H9 (cell line): Measurements from ENCODE around the gene ACTR2. TPM values are rescaled to one million over a fixed set of nuclear protein-coding genes. Genes with fewer than 3 reads are reported as not detected.

Experiments used
- DNase-seq: peaks from one replicate; pipeline ENCODE4 v3.0.0-alpha.2; 2017
- H2AFZ ChIP-seq: one replicate; pipeline ENCODE4 v1.6.1; 2013; ENCODE audit warnings: mild to moderate bottlenecking, low read length, control low read depth, moderate library complexity
- H2AK5ac ChIP-seq: 2 replicates; pipeline ENCODE4 v1.6.1; 2013; ENCODE audit warnings: low read length, control low read depth, mixed read lengths; ENCODE audit not compliant: insufficient read length
- H2BK120ac ChIP-seq: one replicate; pipeline ENCODE4 v1.6.1; 2013; ENCODE audit warnings: low read depth, mild to moderate bottlenecking, low read length, control low read depth, inconsistent platforms; ENCODE audit not compliant: poor library complexity, severe bottlenecking
- H2BK12ac ChIP-seq: 2 replicates; pipeline ENCODE4 v1.6.1; 2013; ENCODE audit warnings: low read length, control low read depth, mixed read lengths, low read depth; ENCODE audit not compliant: insufficient read length
- H2BK15ac ChIP-seq: 2 replicates; pipeline ENCODE4 v1.6.1; 2013; ENCODE audit warnings: low read depth, low read length, control low read depth
- H2BK20ac ChIP-seq: one replicate; pipeline ENCODE4 v1.6.1; 2013; ENCODE audit warnings: low read depth, mild to moderate bottlenecking, low read length, control low read depth, inconsistent platforms; ENCODE audit not compliant: poor library complexity, severe bottlenecking
- H2BK5ac ChIP-seq: 2 replicates; pipeline ENCODE4 v1.6.1; 2013; ENCODE audit warnings: low read length, control low read depth, mixed read lengths; ENCODE audit not compliant: insufficient read length
- H3K14ac ChIP-seq: 2 replicates; pipeline ENCODE4 v1.6.1; 2013; ENCODE audit warnings: low read length, control low read depth; ENCODE audit not compliant: insufficient read depth
- H3K18ac ChIP-seq: 2 replicates; pipeline ENCODE4 v1.6.1; 2013; ENCODE audit warnings: low read depth, mild to moderate bottlenecking, mixed read lengths, low read length, control low read depth; ENCODE audit not compliant: insufficient read length
- H3K23ac ChIP-seq: 2 replicates; pipeline ENCODE4 v1.6.1; 2013; ENCODE audit warnings: low read length, control low read depth, mixed read lengths, low read depth; ENCODE audit not compliant: insufficient read length
- H3K23me2 ChIP-seq: 2 replicates; pipeline ENCODE4 v1.6.1; 2013; ENCODE audit warnings: low read depth, mild to moderate bottlenecking, mixed read lengths, low read length, control low read depth; ENCODE audit not compliant: insufficient read length, poor library complexity, severe bottlenecking
- H3K27ac ChIP-seq: 2 replicates; pipeline ENCODE4 v1.5.1; 2013; ENCODE audit warnings: low read length, control low read depth, mixed read lengths, low read depth; ENCODE audit not compliant: insufficient read length
- H3K27me3 ChIP-seq: 2 replicates; pipeline ENCODE4 v1.6.1; 2013; ENCODE audit warnings: low read length, control low read depth, inconsistent platforms; ENCODE audit not compliant: insufficient read depth
- H3K4ac ChIP-seq: 2 replicates; pipeline ENCODE4 v1.6.1; 2013; ENCODE audit warnings: low read depth, mild to moderate bottlenecking, control low read depth, inconsistent platforms, low read length, moderate library complexity
- H3K4me1 ChIP-seq: 2 replicates; pipeline ENCODE4 v1.6.1; 2013; ENCODE audit warnings: low read length, control low read depth, inconsistent platforms; ENCODE audit not compliant: insufficient read depth
- H3K4me2 ChIP-seq: 2 replicates; pipeline ENCODE4 v1.6.1; 2013; ENCODE audit warnings: low read length, control low read depth, mixed read lengths; ENCODE audit not compliant: insufficient read length, insufficient read depth
- H3K56ac ChIP-seq: 2 replicates; pipeline ENCODE4 v1.6.1; 2013; ENCODE audit warnings: low read depth, mild to moderate bottlenecking, mixed read lengths, low read length, control low read depth; ENCODE audit not compliant: insufficient read length
- H3K79me1 ChIP-seq: 2 replicates; pipeline ENCODE4 v1.6.1; 2013; ENCODE audit warnings: low read depth, mild to moderate bottlenecking, moderate library complexity, low read length, control low read depth, inconsistent platforms; ENCODE audit not compliant: insufficient read depth, poor library complexity, severe bottlenecking
- H3K79me2 ChIP-seq: 2 replicates; pipeline ENCODE4 v1.6.1; 2013; ENCODE audit warnings: low read length, control low read depth, inconsistent platforms; ENCODE audit not compliant: insufficient read depth
- H3K9ac ChIP-seq: 2 replicates; pipeline ENCODE4 v1.6.1; 2013; ENCODE audit warnings: low read length, control low read depth, mixed read lengths; ENCODE audit not compliant: insufficient read length; ENCODE audit errors: extremely low read depth
- H3K9me3 ChIP-seq: one replicate; pipeline ENCODE4 v1.6.1; 2013; ENCODE audit warnings: low read depth, low read length, inconsistent platforms; ENCODE audit not compliant: control insufficient read depth
- H3T11ph ChIP-seq: one replicate; pipeline ENCODE4 v1.6.1; 2013; ENCODE audit warnings: mild to moderate bottlenecking, low read length, control low read depth, inconsistent platforms
- H4K20me1 ChIP-seq: one replicate; pipeline ENCODE4 v1.6.1; 2013; ENCODE audit not compliant: control insufficient read depth, insufficient read length, insufficient read depth
- H4K5ac ChIP-seq: 2 replicates; pipeline ENCODE4 v1.6.1; 2013; ENCODE audit warnings: low read depth, mild to moderate bottlenecking, mixed read lengths, low read length, control low read depth; ENCODE audit not compliant: insufficient read length
- H4K8ac ChIP-seq: replicated peaks from 2 replicates; pipeline ENCODE4 v1.6.1; 2013; ENCODE audit warnings: low read length, control low read depth, mixed read lengths, low read depth; ENCODE audit not compliant: insufficient read length
- H4K91ac ChIP-seq: 2 replicates; pipeline ENCODE4 v1.6.1; 2013; ENCODE audit warnings: low read depth, mild to moderate bottlenecking, moderate library complexity, mixed read lengths, low read length, control low read depth; ENCODE audit not compliant: insufficient read length
- H3K27ac Mint-ChIP-seq, 3 experiments: 2 replicates in 2 of 3; 3 replicates in 1 of 3; pipeline ENCODE4 v1.8.0; 2020 to 2021; ENCODE audit warnings: mixed read lengths in 3 of 3, mild to moderate bottlenecking in 1 of 3, moderate library complexity in 1 of 3
- H3K27me3 Mint-ChIP-seq: 2 replicates; pipeline ENCODE4 v1.8.0; 2021; ENCODE audit warnings: low read depth, mild to moderate bottlenecking, moderate library complexity, mixed read lengths
- H3K36me3 Mint-ChIP-seq, 3 experiments: 2 replicates in 2 of 3; 3 replicates in 1 of 3; pipeline ENCODE4 v1.8.0; 2020 to 2021; ENCODE audit warnings: low read depth in 3 of 3, mixed read lengths in 3 of 3; ENCODE audit not compliant: insufficient read depth in 1 of 3
- H3K4me1 Mint-ChIP-seq, 2 experiments: 2 replicates each; pipeline ENCODE4 v1.8.0; 2020; ENCODE audit warnings: mixed read lengths in 2 of 2
- H3K4me3 Mint-ChIP-seq, 2 experiments: 2 replicates in 1 of 2; 3 replicates in 1 of 2; pipeline ENCODE4 v1.8.0; 2020 to 2021; ENCODE audit warnings: mild to moderate bottlenecking in 2 of 2, mixed read lengths in 2 of 2, moderate library complexity in 1 of 2
- H3K9me3 Mint-ChIP-seq, 2 experiments: 2 replicates in 1 of 2; 3 replicates in 1 of 2; pipeline ENCODE4 v1.8.0; 2020; ENCODE audit warnings: mild to moderate bottlenecking in 2 of 2, mixed read lengths in 2 of 2, moderate library complexity in 1 of 2
- CTCF ChIP-seq: fragments of 200-600 bp; sonication (generic); conservative IDR thresholded peaks from 3 replicates; pipeline ENCODE4 v1.8.0; 2021; ENCODE audit warnings: antibody characterized with exemption, mild to moderate bottlenecking
- WGBS: extraction: QIAGEN DNeasy Blood & Tissue Kit; methylation state at CpG from one replicate; pipeline ENCODE4 v1.1.7; 2013; ENCODE audit warnings: missing lambda C conversion rate, low lambda C conversion rate, mixed read lengths; ENCODE audit not compliant: insufficient read length; ENCODE audit errors: extremely low coverage; 5-methylcytosine and 5-hydroxymethylcytosine counted together
- total RNA-seq: library from RNA; stranded (reverse); gene quantifications from 2 replicates; pipeline ENCODE4 v1.2.1, GENCODE V29; 2021

The ACTR2 gene
- total RNA-seq, 1 experiment from 2014 or later = 176 TPM

- peaks cover 13 to 14% of the 10 kb centered on the region in 2 experiments for H3K4me1 Mint-ChIP-seq
- Histone ChIP-seq H3K4me2 (no peak overlapping the region), H3K27ac (no peak overlapping the region), H2AK5ac (no peak overlapping the region), H3T11ph (no peak overlapping the region), H2BK5ac (no peak overlapping the region), H3K9me3 (no peaks in the 10 kb centered on the region), H2BK12ac (no peak overlapping the region), H2BK15ac (no peak overlapping the region), H3K23ac (no peak overlapping the region), H2BK120ac (no peak overlapping the region), H4K5ac (no peak overlapping the region), H4K8ac (no peak overlapping the region), H4K20me1 (no peaks in the 10 kb centered on the region), H3K23me2 (no peaks in the 10 kb centered on the region), H3K14ac (no peak overlapping the region), H3K9ac (no peak overlapping the region), H4K91ac (no peak overlapping the region), H3K4me1 (no peaks in the 10 kb centered on the region; the same call in 1 of the 2 replicates), H3K18ac (no peak overlapping the region), H3K4ac (no peak overlapping the region), H2AFZ (no peak overlapping the region), H3K27me3 (peaks cover 2% of the 10 kb centered on the region; the same call in 1 of the 2 replicates), H2BK20ac (no peak overlapping the region), H3K56ac (no peak overlapping the region), H3K79me2 (no peaks in the 10 kb centered on the region), H3K79me1 (no peaks in the 10 kb centered on the region)
- TF ChIP-seq CTCF = no peak
- no peak overlapping the region for H3K4me3 Mint-ChIP-seq
- no peaks in the 10 kb centered on the region for H3K9me3 Mint-ChIP-seq
- DNase-seq = no peak
- no CpG with 5 or more reads among the region's 1 CpG for WGBS
- H3K36me3 Mint-ChIP-seq = peaks cover 11 to 65% (median 33%) of the 10 kb centered on the region in 3 experiments; a peak in 6 of 7 replicates
- H3K27ac Mint-ChIP-seq = no peak overlapping the region
- H3K27me3 Mint-ChIP-seq = peaks cover 29% of the 10 kb centered on the region
Measured at GRCh38 chr2:65267008-65267407, 39.4 kb downstream of the ACTR2 start.
